ENCODE results near the gene RASGRF1.

- TF ChIP-seq CTCF (IDR thresholded peaks at IDR 0.05; ENCODE audit: insufficient read depth, low read length) = no peak
- TF ChIP-seq POLR2AphosphoS5 (IDR thresholded peaks at IDR 0.05; ENCODE audit: low read depth) = no peak
- no peak for TF ChIP-seq GABPA (IDR thresholded peaks at IDR 0.05; ENCODE audit: low read depth)
Observed at GRCh38 chr15:79002581-79002980, 88.0 kb downstream of the RASGRF1 start.
